Ectodermal cell (in vitro differentiated cells): Measurements from ENCODE around the gene JUNB.

Experiments
- H3K27ac ChIP-seq: 2 replicates; pipeline ENCODE4 v1.7.0; 2013; ENCODE audit warnings: mild to moderate bottlenecking, low read depth, low read length; ENCODE audit not compliant: insufficient read depth, poor library complexity, severe bottlenecking
- H3K27me3 ChIP-seq: 2 replicates; pipeline ENCODE4 v1.7.0; 2013; ENCODE audit warnings: mild to moderate bottlenecking, low read length; ENCODE audit not compliant: insufficient read depth, control insufficient read depth, poor library complexity, severe bottlenecking
- H3K36me3 ChIP-seq: one replicate; pipeline ENCODE4 v1.7.0; 2013; ENCODE audit warnings: low read length; ENCODE audit not compliant: control insufficient read depth, insufficient read depth
- H3K4me1 ChIP-seq: one replicate; pipeline ENCODE4 v1.7.0; 2013; ENCODE audit warnings: low read length; ENCODE audit not compliant: control insufficient read depth, insufficient read depth
- H3K4me3 ChIP-seq: 2 replicates; pipeline ENCODE4 v1.7.0; 2013; ENCODE audit warnings: low read depth, low read length, control low read depth; ENCODE audit not compliant: insufficient read depth
- H3K9me3 ChIP-seq: 2 replicates; pipeline ENCODE4 v1.7.0; 2013; ENCODE audit warnings: mild to moderate bottlenecking, low read length, moderate library complexity; ENCODE audit not compliant: control insufficient read depth
- WGBS, 2 experiments: methylation state at CpG; one replicate each; pipeline ENCODE4 v1.1.7; 2013; ENCODE audit warnings: missing lambda C conversion rate in 2 of 2; 5-methylcytosine and 5-hydroxymethylcytosine counted together

The JUNB gene

GRCh38 chr19:12783291-12783848 lies 7.9 kb upstream of the JUNB start:
- H3K4me1 ChIP-seq, result peaks cover 29% of the 10 kb centered on the region
- H3K27ac ChIP-seq, result no peak overlapping the region
- peaks cover 4% of the 10 kb centered on the region for H3K27me3 ChIP-seq
- WGBS, 2 experiments, result 17 to 23% methylated on average over 15 of the region's 16 CpGs
- peak overlapping the region; percentile 52 for H3K4me3 ChIP-seq
- H3K9me3 ChIP-seq, result no peaks in the 10 kb centered on the region
- no peaks in the 10 kb centered on the region for H3K36me3 ChIP-seq

- H3K9me3 ChIP-seq, result no peaks in the 10 kb centered on the region
- H3K4me1 ChIP-seq, result peaks cover 29% of the 10 kb centered on the region
Measured at GRCh38 chr19:12783849-12784393, 7.4 kb upstream of the JUNB start.

DNA sequence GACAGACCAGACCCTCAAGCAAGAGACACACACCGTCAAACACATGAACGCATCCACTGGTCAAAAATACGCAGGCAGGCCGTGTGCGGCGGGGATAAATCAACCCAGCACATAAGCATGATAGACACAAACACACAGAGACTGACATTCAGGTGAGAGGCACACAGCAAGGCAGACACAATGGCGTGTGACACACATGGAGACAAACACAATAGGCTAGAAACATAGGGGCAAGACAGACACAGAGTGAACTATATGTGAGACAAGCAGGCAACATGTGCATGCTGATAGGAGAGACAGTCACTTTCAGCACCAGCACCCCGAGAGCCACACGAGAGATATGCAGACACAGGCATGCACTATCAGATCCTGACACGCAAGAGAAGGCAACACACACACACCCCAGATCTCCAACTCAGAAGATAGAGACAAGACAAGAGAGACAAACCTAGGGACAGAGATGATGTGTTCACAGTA lies 6.9 kb upstream of the JUNB start:
- H3K9me3 ChIP-seq, result no peaks in the 10 kb centered on the region
- H3K36me3 ChIP-seq, result no peaks in the 10 kb centered on the region
- no peaks in the 10 kb centered on the region for H3K27me3 ChIP-seq
- H3K4me3 ChIP-seq, result no peak overlapping the region
- peaks cover 29% of the 10 kb centered on the region for H3K4me1 ChIP-seq
- 90 to 94% methylated on average over 10 of the region's 10 CpGs for WGBS, 2 experiments
- no peak overlapping the region for H3K27ac ChIP-seq

More at GRCh38 chr19:12783849-12784393, 7.4 kb upstream of the JUNB start:
- WGBS, 2 experiments, result 58 to 59% methylated on average over 18 to 19 of the region's 19 CpGs
- Histone ChIP-seq H3K27me3 (no peaks in the 10 kb centered on the region), H3K27ac (no peak overlapping the region), H3K36me3 (no peaks in the 10 kb centered on the region), H3K4me3 (no peak overlapping the region)

DNA sequence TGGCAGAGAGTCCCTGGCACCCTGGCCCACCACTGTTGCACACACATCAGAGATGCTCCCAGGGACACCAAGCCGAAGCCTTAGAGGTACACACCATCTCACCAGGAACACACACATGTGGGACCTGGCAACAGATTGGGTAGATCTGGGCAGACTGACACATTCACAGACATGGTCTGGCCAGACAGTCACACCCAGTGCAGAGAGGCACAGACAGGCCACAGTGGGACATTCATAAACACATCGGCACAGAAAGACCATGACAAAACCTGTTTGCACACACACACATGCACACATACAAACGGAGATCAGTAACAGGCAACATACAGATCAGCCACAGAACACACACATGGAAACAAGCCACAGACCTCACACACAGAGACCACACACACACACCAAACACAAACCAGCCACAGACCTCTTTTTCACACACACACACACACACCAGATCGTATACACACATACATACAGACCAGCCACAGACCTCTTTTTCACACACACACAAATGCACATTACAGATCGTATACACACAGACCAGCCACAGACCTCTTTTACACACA lies 6.3 kb upstream of the JUNB start:
- Histone ChIP-seq H3K27ac (no peak overlapping the region), H3K36me3 (no peaks in the 10 kb centered on the region), H3K27me3 (no peaks in the 10 kb centered on the region), H3K4me1 (peaks cover 27% of the 10 kb centered on the region), H3K4me3 (no peak overlapping the region), H3K9me3 (no peaks in the 10 kb centered on the region)
- WGBS, 2 experiments, result 83 to 91% methylated on average over 5 of the region's 5 CpGs

- 87 to 89% methylated on average over 4 of the region's 4 CpGs for WGBS, 2 experiments
- H3K27ac ChIP-seq, result no peak overlapping the region
Measured at GRCh38 chr19:12785431-12786031, 5.8 kb upstream of the JUNB start.

GRCh38 chr19:12786141-12786870 lies 5.0 kb upstream of the JUNB start:
- Histone ChIP-seq H3K27me3 (peaks cover 11% of the 10 kb centered on the region), H3K4me3 (no peak overlapping the region), H3K27ac (no peak overlapping the region), H3K9me3 (no peaks in the 10 kb centered on the region), H3K36me3 (no peaks in the 10 kb centered on the region), H3K4me1 (peaks cover 27% of the 10 kb centered on the region)
- WGBS, 2 experiments, result 87% methylated on average over 18 of the region's 18 CpGs

More at GRCh38 chr19:12785431-12786031, 5.8 kb upstream of the JUNB start:
- no peak overlapping the region for H3K4me3 ChIP-seq
- peaks cover 4% of the 10 kb centered on the region for H3K27me3 ChIP-seq
- H3K36me3 ChIP-seq, result no peaks in the 10 kb centered on the region
- H3K9me3 ChIP-seq, result no peaks in the 10 kb centered on the region
- H3K4me1 ChIP-seq, result peaks cover 27% of the 10 kb centered on the region

GRCh38 chr19:12786952-12787351 lies 4.3 kb upstream of the JUNB start:
- Histone ChIP-seq H3K36me3 (no peaks in the 10 kb centered on the region), H3K27me3 (peaks cover 18% of the 10 kb centered on the region), H3K9me3 (no peaks in the 10 kb centered on the region), H3K27ac (no peak overlapping the region), H3K4me3 (no peak overlapping the region), H3K4me1 (peaks cover 27% of the 10 kb centered on the region)
- 91% methylated on average over 3 of the region's 3 CpGs for WGBS, 2 experiments

DNA sequence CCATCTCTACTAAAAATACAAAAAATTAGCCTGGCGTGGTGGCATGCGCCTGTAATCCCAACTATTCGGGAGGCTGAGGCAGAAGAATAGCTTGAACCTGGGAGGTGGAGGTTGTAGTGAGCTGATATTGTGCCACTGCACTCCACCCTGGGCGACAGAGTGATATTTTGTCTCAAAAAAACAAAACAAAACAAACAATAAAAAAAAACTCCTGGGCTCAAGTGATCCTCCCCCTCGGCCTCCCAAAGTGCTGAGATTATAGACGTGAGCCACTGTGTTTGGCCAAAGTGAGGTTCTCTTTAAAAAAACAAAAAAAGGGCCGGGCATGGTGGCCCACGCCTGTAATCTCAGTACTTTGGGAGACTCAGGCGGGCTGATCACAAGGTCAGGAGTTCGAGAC lies 3.8 kb upstream of the JUNB start:
- H3K27me3 ChIP-seq, result peaks cover 23% of the 10 kb centered on the region
- WGBS, 2 experiments, result 91 to 95% methylated on average over 10 of the region's 10 CpGs
- no peaks in the 10 kb centered on the region for H3K36me3 ChIP-seq
- H3K27ac ChIP-seq, result no peak overlapping the region
- no peak overlapping the region for H3K4me3 ChIP-seq
- H3K4me1 ChIP-seq, result peaks cover 27% of the 10 kb centered on the region
- H3K9me3 ChIP-seq, result no peaks in the 10 kb centered on the region

DNA sequence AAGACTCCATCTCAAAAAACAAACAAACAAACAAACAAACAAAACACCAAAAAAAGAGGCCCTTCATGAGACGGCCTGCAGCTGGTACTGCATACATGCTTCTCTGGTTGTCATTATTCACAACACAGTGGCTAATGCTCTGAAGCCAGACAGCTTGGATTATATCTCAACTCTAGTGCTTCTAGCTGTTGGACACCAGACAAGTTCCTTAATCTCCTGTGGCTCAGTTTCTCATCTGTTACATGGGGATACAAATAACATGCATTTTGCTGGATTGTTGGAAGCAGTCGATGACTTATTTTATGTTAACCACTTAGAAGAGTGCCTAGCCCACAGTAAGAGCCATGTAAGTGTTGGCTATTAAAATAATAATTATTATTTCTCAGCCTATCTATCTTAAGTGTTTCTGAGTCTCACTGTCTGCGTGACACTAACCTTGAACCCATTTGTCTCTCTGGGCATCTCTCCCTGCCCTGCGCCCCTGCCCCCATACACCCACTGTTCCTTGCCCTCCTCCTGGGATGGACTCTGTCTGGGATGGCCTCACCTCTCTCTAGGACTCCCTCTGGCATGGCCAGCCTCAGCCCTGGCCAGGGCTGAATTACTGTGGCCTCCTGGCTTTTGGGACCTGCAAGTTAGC lies 3.1 kb upstream of the JUNB start:
- peak overlapping the region; percentile 85 for H3K27ac ChIP-seq
- H3K27me3 ChIP-seq, result peaks cover 30% of the 10 kb centered on the region
- 81 to 84% methylated on average over 4 of the region's 4 CpGs for WGBS, 2 experiments
- peaks cover 29% of the 10 kb centered on the region for H3K4me1 ChIP-seq
- no peaks in the 10 kb centered on the region for H3K36me3 ChIP-seq
- no peaks in the 10 kb centered on the region for H3K9me3 ChIP-seq
- H3K4me3 ChIP-seq, result no peak overlapping the region
